ENCODE results near the gene ATXN3L.

The ATXN3L gene

DNA sequence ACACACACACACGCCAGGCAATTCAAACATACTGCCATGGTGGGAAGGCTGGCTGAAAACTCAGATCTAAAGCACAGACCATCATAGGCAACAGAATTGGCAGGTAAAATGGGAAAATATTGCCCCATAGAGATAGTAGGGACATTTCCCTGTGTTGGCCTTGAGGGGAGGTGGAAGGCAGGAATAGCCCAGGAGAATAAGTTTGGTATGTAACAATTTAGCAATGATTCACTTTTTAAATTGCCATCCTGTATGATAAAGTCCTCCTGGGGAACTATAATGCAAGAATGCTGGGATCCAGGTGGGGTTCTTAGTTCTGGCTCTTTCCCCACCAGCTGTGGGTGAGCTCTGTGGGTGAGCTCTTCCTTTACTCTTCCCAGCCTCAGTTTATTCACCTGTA lies 51.0 kb downstream of the ATXN3L start:
- DNase-seq, result no peak
